Ovary (tissue), 3 donors: ENCODE data around the gene FHOD3.

ENCODE experiments used
- CTCF ChIP-seq, 3 donors: fragments of 450-650 bp in 2 of 3; fragments of 200-600 bp in 1 of 3; IDR thresholded peaks; one replicate each; pipeline versions ENCODE4 v1.5.1 to v1.8.0; 2016 to 2022; ENCODE audit warnings: antibody characterized with exemption in 3 of 3, mild to moderate bottlenecking in 1 of 3
- EP300 ChIP-seq: sonication (generic); formaldehyde crosslinking; IDR thresholded peaks from one replicate; pipeline ENCODE4 v1.6.1; 2017; ENCODE audit warnings: antibody characterized with exemption
- POLR2A ChIP-seq: fragments of 450-650 bp; IDR thresholded peaks from one replicate; pipeline ENCODE4 v1.6.1; 2017; ENCODE audit warnings: antibody characterized with exemption, mild to moderate bottlenecking, moderate library complexity
- donor health status: DM: no; HTN: no; CAD: no.

- TF ChIP-seq CTCF (IDR thresholded peaks at IDR 0.05) (no peak), POLR2A (no peak), EP300 (no peak)
Observed at GRCh38 chr18:36424741-36425142, 127.2 kb downstream of the FHOD3 start.
